GM20000 (cell line): ENCODE data around the gene HIVEP1.

Experiments used
- DNase-seq: peaks from one replicate; pipeline ENCODE4 v3.0.0; 2012; ENCODE audit warnings: low spot score
- TF ChIP-seq, protein P1 (sequence below): IDR thresholded peaks from 2 replicates; pipeline ENCODE4 v1.5.1; 2012; ENCODE audit warnings: mild to moderate bottlenecking, control low read depth; ENCODE audit errors: extremely low read depth, missing control alignments

The HIVEP1 gene

DNA sequence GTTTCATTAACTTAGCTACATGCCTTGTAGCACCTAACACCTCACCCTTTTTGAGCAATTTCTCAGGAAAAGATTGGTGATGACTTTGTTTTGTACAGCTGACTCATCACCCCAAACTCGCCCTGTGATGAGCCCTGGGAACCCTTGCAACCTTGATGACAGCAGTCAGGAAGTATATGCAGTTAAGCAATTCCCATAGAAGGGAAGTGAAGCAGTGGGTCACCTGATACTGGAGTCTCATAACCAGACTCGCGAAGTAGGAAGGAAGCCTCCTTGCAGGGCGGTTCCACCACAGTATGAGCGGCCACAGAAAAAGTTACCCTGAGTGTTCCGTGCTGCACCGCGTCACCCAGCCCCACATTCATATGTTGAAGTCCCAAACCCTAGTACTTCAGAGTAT lies 196.1 kb downstream of the HIVEP1 start:
- TF ChIP-seq, protein P1, sequence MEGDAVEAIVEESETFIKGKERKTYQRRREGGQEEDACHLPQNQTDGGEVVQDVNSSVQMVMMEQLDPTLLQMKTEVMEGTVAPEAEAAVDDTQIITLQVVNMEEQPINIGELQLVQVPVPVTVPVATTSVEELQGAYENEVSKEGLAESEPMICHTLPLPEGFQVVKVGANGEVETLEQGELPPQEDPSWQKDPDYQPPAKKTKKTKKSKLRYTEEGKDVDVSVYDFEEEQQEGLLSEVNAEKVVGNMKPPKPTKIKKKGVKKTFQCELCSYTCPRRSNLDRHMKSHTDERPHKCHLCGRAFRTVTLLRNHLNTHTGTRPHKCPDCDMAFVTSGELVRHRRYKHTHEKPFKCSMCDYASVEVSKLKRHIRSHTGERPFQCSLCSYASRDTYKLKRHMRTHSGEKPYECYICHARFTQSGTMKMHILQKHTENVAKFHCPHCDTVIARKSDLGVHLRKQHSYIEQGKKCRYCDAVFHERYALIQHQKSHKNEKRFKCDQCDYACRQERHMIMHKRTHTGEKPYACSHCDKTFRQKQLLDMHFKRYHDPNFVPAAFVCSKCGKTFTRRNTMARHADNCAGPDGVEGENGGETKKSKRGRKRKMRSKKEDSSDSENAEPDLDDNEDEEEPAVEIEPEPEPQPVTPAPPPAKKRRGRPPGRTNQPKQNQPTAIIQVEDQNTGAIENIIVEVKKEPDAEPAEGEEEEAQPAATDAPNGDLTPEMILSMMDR: no peak

DNA sequence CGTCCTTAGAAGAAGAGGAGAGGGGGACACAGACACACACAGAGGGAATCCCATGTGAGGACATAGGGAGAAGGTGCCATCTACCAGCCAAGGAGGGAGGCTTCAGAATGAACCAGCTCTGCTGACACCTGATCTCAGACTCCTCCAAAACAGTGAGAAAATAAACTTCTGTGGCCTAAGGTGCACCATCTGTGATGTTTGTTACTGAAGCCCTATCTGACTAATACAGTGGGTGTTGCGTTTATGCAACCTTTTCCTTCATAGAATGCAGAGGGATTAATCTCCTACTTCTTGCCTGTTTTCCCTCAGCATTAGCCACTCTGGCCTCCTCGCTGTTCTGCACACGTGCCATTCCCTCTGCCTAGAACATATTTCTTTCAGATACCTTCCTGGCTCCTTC lies 196.6 kb downstream of the HIVEP1 start:
- no peak for DNase-seq
- TF ChIP-seq, protein P1: no peak

More for the DNA sequence above, 196.1 kb downstream of the HIVEP1 start:
- DNase-seq: no peak
